Testis (tissue), 3 donors: ENCODE results near the gene LRAT. TPM values are rescaled to one million over a fixed set of nuclear protein-coding genes. Genes with fewer than 3 reads are reported as not detected.
"Not testable (repeated sequence)": the region's sequence is repeated elsewhere in the genome, so short reads cannot be mapped to it uniquely, and the experiment has no call there.

Source experiments
- DNase-seq: peaks from one replicate; pipeline ENCODE4 v3.0.0-alpha.2; 2019
- H3K27ac ChIP-seq, 2 donors: fragments of 200-600 bp; sonication (generic); one replicate each; pipeline ENCODE4 v1.5.1; 2019
- H3K27me3 ChIP-seq: fragments of 200-600 bp; sonication (generic); one replicate; pipeline ENCODE4 v1.5.1; 2019
- H3K36me3 ChIP-seq: fragments of 200-600 bp; sonication (generic); one replicate; pipeline ENCODE4 v1.5.1; 2017; ENCODE audit warnings: low read depth; ENCODE audit errors: missing control alignments
- H3K4me1 ChIP-seq: fragments of 200-600 bp; sonication (generic); one replicate; pipeline ENCODE4 v1.5.1; 2019
- H3K4me3 ChIP-seq, 2 donors: fragments of 200-600 bp; sonication (generic); one replicate each; pipeline ENCODE4 v1.5.1; 2017 to 2019
- H3K9me3 ChIP-seq: fragments of 200-600 bp; sonication (generic); one replicate; pipeline ENCODE4 v1.5.1; 2017
- CTCF ChIP-seq, 3 experiments: fragments of 450-650 bp in 2 of 3; fragments of 200-600 bp in 1 of 3; sonication (generic) in 1 of 3; IDR thresholded peaks; one replicate each; pipeline ENCODE4 v1.5.1; 2016 to 2019; ENCODE audit warnings: antibody characterized with exemption in 3 of 3, mild to moderate bottlenecking in 2 of 3, moderate library complexity in 1 of 3
- POLR2A ChIP-seq: fragments of 450-650 bp; IDR thresholded peaks from one replicate; pipeline ENCODE4 v1.6.1; 2017; ENCODE audit warnings: antibody characterized with exemption, mild to moderate bottlenecking, moderate library complexity
- WGBS, 2 donors: methylation state at CpG; one replicate each; pipeline ENCODE4 v1.1.5; 2018; 5-methylcytosine and 5-hydroxymethylcytosine counted together
- intact Hi-C: fragments of 100-400 bp; cut with DNase I; formaldehyde crosslinking; loops from one replicate; pipeline ENCODE4 v1.15.1; 2023; ENCODE audit warnings: low total_unique reads
- polyA plus RNA-seq: library from polyadenylated mRNA; stranded (reverse); fragments of 350-450 nt; fragmentation: Illumina TruSeq; extraction: RNeasy Lipid Tissue Mini Kit (QIAGEN cat#74804); gene quantifications from one replicate; pipeline ENCODE4 v1.2.3, GENCODE V29; 2014; ENCODE audit warnings: low read depth, low replicate concordance; ENCODE audit not compliant: insufficient read depth
- total RNA-seq, 2 donors: library from RNA; depleted of rRNA; stranded (reverse); fragments of >200 nt; gene quantifications; one replicate each; pipeline ENCODE4 v1.2.3, GENCODE V29; 2016

LRAT gene
- total and polyA plus RNA-seq, 3 donors from 2014 or later = 4.6 to 6.9 (median 6.6) TPM

GRCh38 chr4:154714339-154715040 lies 29.3 kb upstream of the LRAT start:
- intact Hi-C loops = no loop called here
- Histone ChIP-seq H3K27ac (no peak overlapping the region), H3K27me3 (no peaks in the 10 kb centered on the region), H3K36me3 (no peaks in the 10 kb centered on the region), H3K4me3 (no peak overlapping the region), H3K4me1 (no peaks in the 10 kb centered on the region), H3K9me3 (no peaks in the 10 kb centered on the region)
- WGBS, 2 donors = 42 to 46% methylated on average over 4 of the region's 4 CpGs
- TF ChIP-seq POLR2A (no peak), CTCF (IDR thresholded peaks at IDR 0.05) (no peak)
- DNase-seq = no peak

- TF ChIP-seq CTCF (IDR thresholded peaks at IDR 0.05) = no peak
- no peak for TF ChIP-seq POLR2A
- 91% methylated on average over 4 of the region's 4 CpGs for WGBS, 2 donors
- Histone ChIP-seq H3K36me3 (no peaks in the 10 kb centered on the region), H3K4me1 (no peaks in the 10 kb centered on the region), H3K27me3 (no peaks in the 10 kb centered on the region), H3K9me3 (no peaks in the 10 kb centered on the region), H3K4me3 (no peak overlapping the region), H3K27ac (no peak overlapping the region)
- DNase-seq = no peak
- intact Hi-C loops = no loop called here
Measured at GRCh38 chr4:154719087-154719486, 24.7 kb upstream of the LRAT start.

DNA sequence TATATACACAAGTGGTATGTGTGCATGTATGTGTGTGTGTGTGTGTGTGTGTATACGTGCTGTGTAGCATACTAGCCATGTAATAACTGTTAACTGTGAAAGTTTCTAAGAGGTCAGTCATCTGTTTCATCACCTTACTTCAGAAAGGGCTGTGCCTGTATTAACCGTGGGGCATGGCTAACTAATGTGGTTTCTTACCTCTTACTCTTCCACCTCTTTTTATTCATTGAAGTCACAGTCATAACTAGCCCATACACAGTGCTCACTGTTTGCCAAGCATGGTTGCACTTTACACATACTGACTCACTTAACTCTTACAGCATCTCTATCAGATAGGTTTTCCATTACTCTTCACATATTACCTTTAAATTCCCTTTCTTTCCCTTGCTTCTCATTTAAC lies 23.7 kb upstream of the LRAT start:
- Histone ChIP-seq H3K4me3 (no peak overlapping the region), H3K4me1 (no peaks in the 10 kb centered on the region), H3K27me3 (no peaks in the 10 kb centered on the region), H3K36me3 (no peaks in the 10 kb centered on the region), H3K27ac (no peak overlapping the region), H3K9me3 (no peaks in the 10 kb centered on the region)
- WGBS, 2 donors = 88 to 93% methylated on average over 2 of the region's 2 CpGs
- intact Hi-C loops = no loop called here
- DNase-seq = no peak
- TF ChIP-seq POLR2A (no peak), CTCF (IDR thresholded peaks at IDR 0.05) (no peak)

DNA sequence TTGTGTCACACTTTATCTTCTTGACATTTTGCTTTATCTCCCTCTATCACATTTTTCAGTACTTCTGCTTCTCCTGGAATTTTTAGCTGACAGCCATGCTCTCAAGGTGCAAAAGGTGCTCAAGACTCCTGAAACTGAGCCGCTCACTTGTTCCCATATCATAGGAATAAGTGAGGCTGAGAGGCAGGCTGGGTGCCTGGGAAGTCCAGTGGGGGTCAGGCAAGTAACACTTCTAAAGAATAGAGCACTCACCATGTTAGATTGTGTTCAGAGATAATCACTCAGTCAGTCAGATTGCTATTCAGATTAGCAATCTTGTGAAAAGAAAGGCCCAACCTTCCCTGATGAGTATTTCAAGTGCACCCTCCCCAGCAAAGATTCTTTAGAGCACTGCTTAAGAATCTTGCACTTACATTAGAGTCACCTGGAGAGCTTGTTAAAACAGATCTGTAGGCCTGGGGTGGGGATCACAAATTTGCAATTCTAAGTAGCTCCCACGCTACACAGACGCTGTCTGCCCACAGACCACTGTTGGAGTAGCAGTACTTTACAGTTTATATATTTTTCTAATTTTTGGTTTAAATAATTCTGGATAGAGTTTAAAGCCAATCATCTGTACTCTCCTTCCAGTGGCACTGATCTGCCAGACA lies 23.1 kb upstream of the LRAT start:
- Histone ChIP-seq H3K27ac (no peak overlapping the region), H3K4me3 (no peak overlapping the region), H3K4me1 (no peaks in the 10 kb centered on the region), H3K27me3 (no peaks in the 10 kb centered on the region), H3K36me3 (no peaks in the 10 kb centered on the region), H3K9me3 (no peaks in the 10 kb centered on the region)
- TF ChIP-seq POLR2A (no peak), CTCF (IDR thresholded peaks at IDR 0.05) (no peak)
- no peak for DNase-seq
- WGBS, 2 donors = 84 to 87% methylated on average over 3 of the region's 3 CpGs
- intact Hi-C loops = no loop called here

- intact Hi-C loops = no loop called here
- H3K36me3 ChIP-seq = no peaks in the 10 kb centered on the region
- H3K9me3 ChIP-seq = no peaks in the 10 kb centered on the region
- H3K27ac ChIP-seq = no peak overlapping the region
- no peak for DNase-seq
- H3K4me3 ChIP-seq = no peak overlapping the region
- TF ChIP-seq CTCF (IDR thresholded peaks at IDR 0.05) (no peak), POLR2A (no peak)
- H3K4me1 ChIP-seq = no peaks in the 10 kb centered on the region
- H3K27me3 ChIP-seq = no peaks in the 10 kb centered on the region
Measured at GRCh38 chr4:154722262-154722661, 21.5 kb upstream of the LRAT start.

- H3K36me3 ChIP-seq, H3K27ac ChIP-seq, H3K4me3 ChIP-seq, intact Hi-C loops, H3K4me1 ChIP-seq, H3K27me3 ChIP-seq, H3K9me3 ChIP-seq, DNase-seq: not testable (repeated sequence)
- WGBS, 2 donors = 82 to 93% methylated on average over 7 of the region's 7 CpGs
Measured at GRCh38 chr4:154723601-154724000, 20.2 kb upstream of the LRAT start.
